Sigmoid colon (tissue), 4 donors: ENCODE measurements around the gene ELF4.

Experiments
- CTCF ChIP-seq, 4 experiments: fragments of 450-650 bp in 3 of 4; fragments of 200-600 bp in 1 of 4; IDR thresholded peaks; one replicate each; pipeline ENCODE4 v1.5.1; 2016 to 2019; ENCODE audit warnings: antibody characterized with exemption in 4 of 4, mild to moderate bottlenecking in 3 of 4, moderate library complexity in 2 of 4
- POLR2A ChIP-seq, 2 donors: fragments of 450-650 bp; IDR thresholded peaks; one replicate each; pipeline ENCODE4 v1.6.1; 2016; ENCODE audit warnings: antibody characterized with exemption in 2 of 2, mild to moderate bottlenecking in 2 of 2, moderate library complexity in 2 of 2
- POLR2AphosphoS5 ChIP-seq, 4 donors: sonication (generic); formaldehyde crosslinking; IDR thresholded peaks; one replicate each; pipeline ENCODE4 v1.6.1; 2017; ENCODE audit warnings: antibody characterized with exemption in 4 of 4

GRCh38 chrX:130048686-130049222 is 61.5 kb downstream of the ELF4 start:
- TF ChIP-seq POLR2A (IDR thresholded peaks at IDR 0.05) (no peak), CTCF (IDR thresholded peaks at IDR 0.05) (no peak), POLR2AphosphoS5 (IDR thresholded peaks at IDR 0.05) (no peak)
